GM13977 (cell line): Measurements from ENCODE around the gene YPEL2.

Source experiments
- DNase-seq: peaks from one replicate; pipeline ENCODE4 v3.0.0; 2012; ENCODE audit warnings: low spot score
- CTCF ChIP-seq: IDR thresholded peaks from 2 replicates; pipeline ENCODE4 v1.5.1; 2012; ENCODE audit warnings: mild to moderate bottlenecking, control low read depth; ENCODE audit not compliant: insufficient read depth; ENCODE audit errors: extremely low read depth, missing control alignments
- in situ Hi-C: fragments of 300-500 bp; cut with MboI; formaldehyde crosslinking; loops from one replicate; pipeline ENCODE4 v1.12.0; 2022; ENCODE audit warnings: low sequenced_read_pairs, low pct_unique_long_range_greater_than_20kb, mixed read lengths, inconsistent platforms; ENCODE audit not compliant: unreplicated experiment

The YPEL2 gene

GRCh38 chr17:59367657-59368045, 36.2 kb downstream of the YPEL2 start:
- in situ Hi-C loops: no loop called here
- DNase-seq: no peak
- TF ChIP-seq CTCF: no peak

- in situ Hi-C loops: no loop called here
- TF ChIP-seq CTCF: no peak
- DNase-seq: no peak
Observed at GRCh38 chr17:59368218-59368857, 36.9 kb downstream of the YPEL2 start.

GRCh38 chr17:59369031-59369975, 37.8 kb downstream of the YPEL2 start:
- TF ChIP-seq CTCF: no peak
- DNase-seq: no peak

GRCh38 chr17:59370593-59371299, 39.3 kb downstream of the YPEL2 start:
- no peak for DNase-seq
- TF ChIP-seq CTCF: no peak

More at GRCh38 chr17:59369031-59369975, 37.8 kb downstream of the YPEL2 start:
- in situ Hi-C loops: no loop called here

GRCh38 chr17:59371416-59372100, 40.1 kb downstream of the YPEL2 start:
- no peak for TF ChIP-seq CTCF
- in situ Hi-C loops: no loop called here
- no peak for DNase-seq

More at GRCh38 chr17:59370593-59371299, 39.3 kb downstream of the YPEL2 start:
- in situ Hi-C loops: no loop called here

- TF ChIP-seq CTCF: no peak
- DNase-seq: peak; percentile 29
- in situ Hi-C loops: no loop called here
Observed at GRCh38 chr17:59372138-59372751, 40.8 kb downstream of the YPEL2 start.
